Muscle layer of duodenum (tissue), 2 donors: ENCODE data around the gene RPS14.
A peak's percentile ranks its signal among the peaks of the same experiment; 100 is the strongest.

Source experiments
- H3K27ac ChIP-seq: one replicate; pipeline ENCODE4 v1.7.0; 2013; ENCODE audit warnings: mild to moderate bottlenecking, low read length
- H3K27me3 ChIP-seq: one replicate; pipeline ENCODE4 v1.7.0; 2013; ENCODE audit warnings: low read depth, mild to moderate bottlenecking, control low read depth, low read length
- H3K36me3 ChIP-seq, 2 donors: one replicate each; pipeline ENCODE4 v1.7.0; 2013; ENCODE audit warnings: low read length in 2 of 2, control low read depth in 1 of 2, mild to moderate bottlenecking in 1 of 2; ENCODE audit not compliant: insufficient read depth in 2 of 2, control insufficient read depth in 1 of 2
- H3K4me1 ChIP-seq, 2 donors: one replicate each; pipeline ENCODE4 v1.7.0; 2013; ENCODE audit warnings: low read length in 2 of 2, mild to moderate bottlenecking in 2 of 2, control low read depth in 1 of 2, moderate library complexity in 1 of 2; ENCODE audit not compliant: insufficient read depth in 2 of 2, control insufficient read depth in 1 of 2
- H3K4me3 ChIP-seq, 2 donors: one replicate each; pipeline ENCODE4 v1.7.0; 2013; ENCODE audit warnings: low read length in 2 of 2, low read depth in 1 of 2, mild to moderate bottlenecking in 1 of 2
- H3K9me3 ChIP-seq, 2 donors: one replicate each; pipeline ENCODE4 v1.7.0; 2013; ENCODE audit warnings: low read length in 2 of 2, control low read depth in 1 of 2, mild to moderate bottlenecking in 1 of 2; ENCODE audit not compliant: control insufficient read depth in 1 of 2
- donor health status: healthy.

The RPS14 gene

DNA sequence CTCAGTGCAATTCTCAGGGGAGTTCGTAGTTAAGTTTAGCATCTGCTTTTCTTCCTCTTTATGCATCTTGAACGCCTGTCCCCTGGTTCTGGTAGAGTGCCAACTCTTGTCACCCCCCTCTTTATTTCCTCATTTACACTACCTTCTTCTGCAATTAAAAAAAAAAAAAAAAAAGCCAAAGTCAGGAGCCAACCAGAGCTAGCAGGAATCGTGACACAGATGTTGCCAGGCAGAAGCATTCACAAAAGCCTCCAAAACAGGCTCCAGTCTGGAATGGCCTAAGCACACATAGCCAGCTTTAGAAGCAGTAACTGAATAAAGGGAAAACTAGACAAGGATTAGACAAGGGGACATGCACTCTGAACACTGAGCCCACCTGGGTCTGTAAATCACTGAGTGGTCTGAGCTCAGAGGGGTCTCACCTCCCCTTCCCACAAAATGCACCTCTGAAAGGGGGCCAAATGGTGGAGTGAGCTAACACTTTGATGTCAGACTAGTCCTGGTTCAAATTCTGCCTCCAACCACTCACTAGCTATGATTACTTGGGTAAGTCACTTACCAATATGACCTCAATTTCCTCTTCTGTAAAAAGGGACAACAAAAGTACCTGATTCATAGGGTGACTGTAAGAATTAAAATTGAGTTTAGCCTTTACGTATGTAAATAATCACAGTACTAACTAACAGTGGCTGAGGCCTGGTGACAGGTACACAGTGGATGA is 38.9 kb downstream of the RPS14 start:
- Histone ChIP-seq H3K36me3 (peaks cover 10 to 13% of the 10 kb centered on the region in 2 donors), H3K27me3 (no peaks in the 10 kb centered on the region), H3K4me3 (peak overlapping the region; percentile 68 to 87), H3K4me1 (peaks cover 13 to 16% of the 10 kb centered on the region in 2 donors), H3K27ac (peak overlapping the region; percentile 93), H3K9me3 (no peaks in the 10 kb centered on the region)

DNA sequence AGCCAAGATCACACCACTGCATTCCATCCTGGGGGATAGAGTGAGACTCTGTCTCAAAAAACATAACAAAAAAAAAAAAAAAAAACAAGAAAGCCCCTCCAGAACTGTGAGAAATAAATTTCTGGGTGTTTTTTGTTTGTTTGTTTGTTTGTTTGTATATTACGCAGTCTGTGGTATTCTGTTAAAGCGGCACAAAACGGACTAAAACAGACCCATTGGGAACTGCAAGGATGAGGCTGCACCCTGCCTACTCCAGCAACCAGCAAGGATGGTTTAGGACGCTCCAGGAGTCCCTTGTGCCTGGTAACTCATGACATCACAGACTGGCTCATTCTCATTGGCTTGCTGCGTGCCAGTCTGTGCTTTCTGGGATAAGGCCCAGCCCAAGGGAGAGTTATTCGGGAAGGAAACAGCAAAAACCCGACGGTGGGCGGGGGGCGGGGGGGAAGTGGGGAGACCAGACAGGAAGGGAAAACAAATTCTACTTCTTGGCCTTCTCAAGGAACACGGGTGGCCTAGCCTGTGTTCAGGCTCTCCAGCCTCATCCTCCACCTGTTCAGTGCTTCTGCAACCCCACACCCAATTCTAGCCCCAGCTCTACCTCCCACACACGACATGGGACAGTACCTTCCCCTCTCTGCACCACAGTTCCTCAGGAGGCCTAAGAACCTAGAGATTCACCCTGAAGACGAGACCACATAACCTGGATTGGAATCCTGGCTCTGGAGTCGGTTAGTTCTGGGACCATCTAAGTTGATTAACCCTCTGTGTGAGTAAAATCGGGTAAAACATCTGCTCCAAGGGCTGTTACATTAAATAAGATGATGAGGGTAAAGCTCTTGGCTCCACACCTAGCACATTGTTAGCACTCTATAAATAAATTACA is 39.7 kb downstream of the RPS14 start:
- H3K9me3 ChIP-seq: no peaks in the 10 kb centered on the region
- peak overlapping the region; percentile 68 to 87 for H3K4me3 ChIP-seq
- H3K4me1 ChIP-seq: peaks cover 13 to 16% of the 10 kb centered on the region in 2 donors

DNA sequence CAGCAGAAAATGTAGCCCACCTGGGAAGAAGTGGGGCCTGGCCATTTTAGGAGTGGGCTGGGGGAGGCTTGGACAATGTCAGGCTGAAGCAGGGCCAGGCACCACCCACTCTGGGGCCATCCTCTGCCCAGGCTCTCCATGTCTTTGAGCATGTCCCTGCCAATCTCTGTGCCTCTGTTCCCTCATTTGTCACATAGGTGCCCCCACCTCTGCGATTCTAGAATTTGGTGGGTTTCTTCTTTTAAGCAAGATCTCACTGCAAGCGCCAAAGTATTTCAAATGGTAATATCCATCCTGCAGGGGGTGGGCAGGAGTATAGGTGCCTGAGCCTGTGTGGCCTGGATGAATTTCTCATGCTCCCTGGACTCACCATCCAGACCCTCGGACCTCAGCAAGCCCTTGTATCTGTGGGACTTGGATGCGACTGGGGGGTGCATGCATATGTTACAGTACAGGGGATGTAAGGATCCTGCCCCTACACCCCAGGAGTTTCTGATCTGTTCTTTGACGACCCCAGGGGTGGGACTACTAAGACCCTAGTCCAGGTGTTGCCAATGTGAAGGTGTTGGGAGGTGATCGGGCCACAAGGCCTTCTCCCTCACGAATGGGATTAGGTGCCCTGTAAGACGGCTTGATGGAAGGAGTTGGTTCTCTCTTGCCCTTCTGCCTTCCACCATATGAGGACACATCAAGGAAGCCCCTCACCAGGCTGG is 41.2 kb downstream of the RPS14 start:
- Histone ChIP-seq H3K9me3 (no peaks in the 10 kb centered on the region), H3K27me3 (no peaks in the 10 kb centered on the region), H3K27ac (peak overlapping the region; percentile 31), H3K36me3 (peaks cover 20 to 31% of the 10 kb centered on the region in 2 donors), H3K4me3 (no peak overlapping the region), H3K4me1 (peaks cover 12 to 16% of the 10 kb centered on the region in 2 donors)

More for the DNA sequence above, 39.7 kb downstream of the RPS14 start:
- H3K27me3 ChIP-seq: no peaks in the 10 kb centered on the region
- peak overlapping the region; percentile 93 for H3K27ac ChIP-seq
- H3K36me3 ChIP-seq: peaks cover 10 to 19% of the 10 kb centered on the region in 2 donors

DNA sequence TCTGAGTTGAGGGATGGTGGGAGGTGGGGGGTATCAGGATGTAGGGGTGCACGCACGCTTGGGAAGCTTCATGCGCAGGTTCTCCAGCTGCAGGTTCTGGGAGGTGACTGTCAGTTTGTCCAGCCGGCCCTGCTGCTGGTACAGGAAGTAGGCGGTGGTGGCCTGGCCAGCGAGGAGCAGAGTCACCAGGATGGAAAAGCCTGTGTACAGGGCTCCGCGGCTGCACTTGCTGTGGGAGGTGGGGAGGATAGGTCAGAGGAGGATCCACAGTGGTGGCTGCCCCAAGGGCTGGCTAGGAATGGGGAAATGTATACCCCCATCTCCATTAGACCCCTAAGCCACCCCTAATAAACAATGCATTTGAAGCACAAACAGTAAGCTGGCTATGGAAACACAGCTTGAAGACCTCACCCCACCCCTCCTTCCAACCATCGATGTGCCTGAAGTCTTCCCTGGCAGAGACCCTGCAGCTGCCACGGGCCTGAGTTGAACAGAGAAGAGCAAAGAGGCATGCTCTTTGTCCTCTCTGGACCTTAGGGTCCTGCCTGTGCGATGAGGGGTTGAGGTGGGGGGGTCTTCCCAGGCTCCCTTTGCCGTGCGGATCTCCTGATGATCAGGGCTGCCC is 42.3 kb downstream of the RPS14 start:
- H3K4me1 ChIP-seq: peaks cover 8 to 16% of the 10 kb centered on the region in 2 donors
- H3K9me3 ChIP-seq: no peaks in the 10 kb centered on the region
- no peaks in the 10 kb centered on the region for H3K27me3 ChIP-seq
- peaks cover 32 to 43% of the 10 kb centered on the region in 2 donors for H3K36me3 ChIP-seq
- no peak overlapping the region for H3K27ac ChIP-seq
- no peak overlapping the region for H3K4me3 ChIP-seq

DNA sequence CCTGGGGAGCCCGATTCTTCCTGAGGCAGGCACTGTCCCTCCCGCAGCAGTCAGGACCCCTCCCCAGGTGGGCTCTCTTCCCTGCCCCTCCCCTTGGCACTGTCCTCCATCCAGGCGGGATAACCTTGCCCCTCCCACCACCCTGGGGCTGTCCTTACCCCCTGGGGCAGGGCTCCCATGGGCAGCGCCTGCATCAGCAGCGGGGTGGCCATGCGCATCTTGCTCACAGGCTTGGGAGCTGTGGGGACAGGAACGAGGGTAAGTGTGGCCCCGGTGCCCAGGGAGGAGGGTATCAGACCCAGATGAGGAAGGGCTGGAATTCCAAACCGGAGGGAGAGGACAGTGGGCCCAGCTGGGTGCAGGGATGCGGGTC is 42.8 kb downstream of the RPS14 start:
- H3K36me3 ChIP-seq: peaks cover 33 to 48% of the 10 kb centered on the region in 2 donors
- peaks cover 8 to 16% of the 10 kb centered on the region in 2 donors for H3K4me1 ChIP-seq
- H3K27ac ChIP-seq: no peak overlapping the region
- no peaks in the 10 kb centered on the region for H3K9me3 ChIP-seq
- H3K27me3 ChIP-seq: no peaks in the 10 kb centered on the region
- H3K4me3 ChIP-seq: no peak overlapping the region

DNA sequence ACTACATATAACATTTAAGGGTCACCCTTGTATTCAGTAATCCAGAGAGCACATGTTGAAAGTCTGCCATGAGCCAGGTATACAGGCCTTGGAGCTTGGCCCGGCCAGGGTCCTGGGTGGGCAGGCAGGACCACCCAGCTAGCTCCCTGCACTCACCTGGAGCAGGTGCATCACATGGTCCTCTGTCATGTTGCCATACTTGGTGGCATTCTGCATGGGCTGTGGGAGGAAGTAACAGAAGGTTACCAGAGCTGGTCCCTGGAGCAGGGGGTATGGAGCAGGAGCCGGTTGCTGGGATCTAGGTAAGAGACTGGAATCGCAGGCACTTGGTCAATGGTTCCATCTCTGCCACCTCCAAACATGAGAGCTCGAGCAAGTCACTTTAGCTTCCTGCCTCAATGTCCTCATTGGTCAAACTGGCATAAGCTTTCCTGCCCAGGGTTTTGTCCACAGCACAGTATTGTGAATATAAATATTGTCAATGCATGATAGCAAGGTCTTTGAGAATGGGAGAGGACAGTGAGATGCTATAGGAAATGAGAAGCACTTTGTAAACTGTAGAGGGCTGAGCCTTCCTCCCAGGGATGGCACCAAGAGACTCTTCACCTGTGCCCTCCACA is 43.3 kb downstream of the RPS14 start:
- Histone ChIP-seq H3K27ac (no peak overlapping the region), H3K4me3 (no peak overlapping the region), H3K27me3 (no peaks in the 10 kb centered on the region), H3K36me3 (peaks cover 33 to 53% of the 10 kb centered on the region in 2 donors), H3K9me3 (no peaks in the 10 kb centered on the region), H3K4me1 (peaks cover 8 to 11% of the 10 kb centered on the region in 2 donors)

DNA sequence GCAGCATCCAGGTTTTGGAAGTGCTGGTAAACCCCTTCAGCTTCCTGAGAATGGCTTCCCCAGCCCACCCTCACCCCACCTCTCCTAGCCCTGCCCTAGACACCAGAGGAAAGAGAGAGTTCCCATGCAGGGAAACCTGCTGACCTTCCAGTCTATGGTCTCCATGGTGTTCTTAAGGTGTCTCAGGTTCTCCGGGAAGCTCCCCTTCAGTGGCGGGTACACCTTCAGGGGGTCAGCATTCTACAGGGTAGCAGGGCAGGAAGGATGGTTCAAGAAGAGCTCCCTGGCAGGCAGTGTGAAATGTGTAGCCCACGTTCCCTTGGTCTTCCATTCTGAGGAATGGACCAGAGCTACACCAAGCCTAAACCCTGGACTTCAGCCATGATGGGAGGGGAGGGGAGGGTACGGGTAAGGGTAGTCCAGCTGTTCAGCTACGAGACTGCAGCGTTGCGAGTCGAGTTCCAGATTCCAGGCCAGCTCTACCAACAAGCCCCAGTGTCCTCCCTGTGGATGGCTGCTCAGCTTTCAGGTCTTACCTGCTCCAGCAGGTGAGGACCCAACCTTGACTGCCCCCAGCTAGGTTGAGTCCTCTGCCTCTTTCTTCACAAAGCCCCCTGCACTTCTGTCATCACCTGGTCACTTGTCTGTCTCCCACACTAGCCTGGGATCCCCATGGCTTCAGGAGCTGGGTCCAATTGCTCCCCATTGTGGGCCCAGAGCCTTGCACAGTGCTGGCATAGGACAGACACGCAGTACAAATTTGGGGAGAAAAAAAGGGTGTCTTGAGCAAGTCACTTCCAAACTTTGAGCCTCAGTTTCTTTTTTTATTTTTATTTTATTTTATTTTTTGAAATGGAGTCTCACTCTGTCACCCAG is 44.4 kb downstream of the RPS14 start:
- H3K36me3 ChIP-seq: peaks cover 43 to 55% of the 10 kb centered on the region in 2 donors
- H3K27ac ChIP-seq: no peak overlapping the region
- H3K9me3 ChIP-seq: no peaks in the 10 kb centered on the region
- H3K27me3 ChIP-seq: no peaks in the 10 kb centered on the region
- no peak overlapping the region for H3K4me3 ChIP-seq
- peaks cover 1 to 5% of the 10 kb centered on the region in 2 donors for H3K4me1 ChIP-seq

DNA sequence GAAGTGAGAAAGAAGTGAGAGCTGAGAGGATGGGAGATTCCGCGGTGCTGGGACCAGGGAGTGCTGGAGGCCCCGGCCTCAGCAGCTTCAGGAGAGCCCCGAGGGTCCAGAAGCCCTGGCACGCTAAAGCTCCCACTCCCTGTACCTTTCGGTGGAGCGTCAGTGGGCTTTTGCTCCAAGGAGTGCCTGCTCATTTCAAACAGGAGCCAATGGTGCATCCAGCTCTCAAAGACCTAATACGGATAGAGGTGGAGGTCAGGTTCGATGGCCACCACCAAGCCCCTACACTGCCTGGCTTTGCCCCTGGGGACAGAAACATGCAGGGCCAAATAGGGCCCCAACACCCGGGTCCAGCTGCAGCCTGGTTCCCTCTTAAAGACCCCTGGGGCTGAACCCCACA is 45.0 kb downstream of the RPS14 start:
- Histone ChIP-seq H3K36me3 (peaks cover 50 to 55% of the 10 kb centered on the region in 2 donors), H3K4me3 (no peak overlapping the region), H3K27me3 (no peaks in the 10 kb centered on the region), H3K27ac (no peak overlapping the region), H3K9me3 (no peaks in the 10 kb centered on the region), H3K4me1 (peaks cover 0 to under 1% of the 10 kb centered on the region in 2 donors)

DNA sequence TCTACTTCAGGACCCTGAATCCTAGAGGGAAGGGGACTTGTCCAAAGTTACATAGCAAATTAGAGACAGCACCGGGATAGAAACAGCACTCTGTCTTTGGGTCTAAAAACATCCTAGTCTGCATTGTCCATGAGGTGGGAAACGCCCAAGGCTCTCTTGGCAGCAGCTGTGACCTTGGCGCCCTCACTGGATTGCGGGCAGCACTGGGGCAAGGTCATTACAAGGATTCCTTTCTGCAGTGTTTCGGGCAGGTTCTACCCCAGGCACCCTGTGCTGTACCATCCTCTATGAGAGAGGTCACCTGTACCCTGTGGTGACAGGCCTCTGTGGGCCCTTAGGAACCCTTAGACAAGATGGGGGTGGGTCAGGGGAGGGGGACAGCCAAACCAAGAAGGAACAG is 45.4 kb downstream of the RPS14 start:
- Histone ChIP-seq H3K4me3 (no peak overlapping the region), H3K9me3 (no peaks in the 10 kb centered on the region), H3K4me1 (no peaks in the 10 kb centered on the region), H3K27me3 (no peaks in the 10 kb centered on the region), H3K27ac (no peak overlapping the region), H3K36me3 (peaks cover 54 to 58% of the 10 kb centered on the region in 2 donors)

DNA sequence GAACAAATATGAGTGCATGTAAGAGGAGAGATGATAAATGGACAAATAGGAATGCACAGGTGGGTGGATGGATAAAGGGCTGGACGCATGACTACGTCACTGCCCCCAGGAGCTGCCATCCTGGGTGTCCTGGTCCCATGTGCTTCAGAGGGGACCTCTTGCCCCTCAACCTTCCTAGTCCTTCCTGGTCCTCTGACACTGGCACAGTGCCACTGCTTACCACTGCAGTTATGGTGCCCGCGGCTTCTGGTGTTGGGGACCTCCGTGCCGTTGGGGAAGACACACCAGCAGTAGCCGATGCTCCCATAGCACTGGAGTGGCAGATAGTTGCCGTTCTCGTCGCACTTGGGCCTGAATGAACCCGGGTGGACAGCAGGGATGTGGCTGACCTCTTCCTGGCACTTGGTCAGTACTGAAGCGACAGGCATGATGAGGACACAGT is 46.6 kb downstream of the RPS14 start:
- Histone ChIP-seq H3K27me3 (no peaks in the 10 kb centered on the region), H3K36me3 (peaks cover 60 to 65% of the 10 kb centered on the region in 2 donors), H3K27ac (no peak overlapping the region), H3K4me3 (no peak overlapping the region), H3K9me3 (no peaks in the 10 kb centered on the region), H3K4me1 (no peaks in the 10 kb centered on the region)
